HUES64 (cell line): ENCODE data around the gene MTTP.

Experiments
- H3K27ac ChIP-seq: 2 replicates; pipeline ENCODE4 v1.7.0; 2013; ENCODE audit warnings: low read depth, low read length, inconsistent platforms
- H3K27me3 ChIP-seq: 2 replicates; pipeline ENCODE4 v1.6.1; 2013; ENCODE audit warnings: mild to moderate bottlenecking, low read length; ENCODE audit not compliant: insufficient read depth
- H3K36me3 ChIP-seq: 2 replicates; pipeline ENCODE4 v1.6.1; 2013; ENCODE audit warnings: mild to moderate bottlenecking, low read length; ENCODE audit not compliant: insufficient read depth
- H3K4me1 ChIP-seq: 2 replicates; pipeline ENCODE4 v1.6.1; 2013; ENCODE audit warnings: mild to moderate bottlenecking, low read length, moderate library complexity; ENCODE audit not compliant: insufficient read depth
- H3K4me3 ChIP-seq: 2 replicates; pipeline ENCODE4 v1.5.1; 2013; ENCODE audit warnings: mild to moderate bottlenecking, low read length, moderate library complexity
- H3K9ac ChIP-seq: 2 replicates; pipeline ENCODE4 v1.6.1; 2013; ENCODE audit warnings: mild to moderate bottlenecking, low read depth, low read length
- H3K9me3 ChIP-seq: 2 replicates; pipeline ENCODE4 v1.6.1; 2013; ENCODE audit warnings: low read depth, low read length; ENCODE audit not compliant: insufficient read depth
- WGBS: fragments of 150-250, 120-280 bp; methylation state at CpG from one replicate; pipeline ENCODE4 v1.1.7; 2013; ENCODE audit warnings: missing lambda C conversion rate; 5-methylcytosine and 5-hydroxymethylcytosine counted together

The MTTP gene

DNA sequence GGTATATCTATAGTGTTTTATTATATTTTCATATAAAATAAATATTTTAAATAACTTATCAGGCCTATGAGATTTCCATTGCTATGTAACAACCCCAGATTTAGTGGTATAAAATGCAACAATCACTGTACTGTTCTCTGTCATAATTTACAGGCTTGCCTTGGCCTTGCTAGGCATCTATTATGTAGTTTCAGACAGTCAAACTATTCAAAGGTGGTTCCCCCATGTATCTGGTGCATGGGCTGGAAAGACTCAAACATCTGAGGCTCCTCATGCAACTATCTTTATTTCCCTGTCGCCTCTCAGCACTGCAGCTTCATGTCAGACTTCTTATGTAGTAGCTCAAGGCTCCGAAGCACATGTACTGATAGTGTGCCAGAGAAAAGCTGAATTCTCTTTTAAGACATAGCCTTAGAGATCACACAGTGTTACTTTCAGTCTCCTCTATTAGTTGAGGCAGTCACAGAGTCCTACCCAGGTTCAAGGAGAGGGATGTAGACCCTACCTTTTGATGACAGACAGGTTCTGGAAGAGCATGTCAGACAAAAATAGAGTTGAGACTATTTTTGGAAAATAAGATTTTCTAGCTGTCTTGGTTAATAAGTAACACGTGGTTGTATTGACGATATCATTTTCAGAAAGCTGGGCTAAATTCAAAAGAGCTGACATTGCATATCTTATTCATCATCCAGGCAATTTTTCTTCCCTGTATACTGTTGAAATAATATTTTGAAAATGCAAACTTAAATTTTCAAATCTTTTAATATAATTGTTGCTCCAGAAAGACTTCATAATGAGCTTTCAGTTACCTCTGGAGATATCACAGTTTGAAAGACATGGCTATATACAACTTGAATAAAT is 19.4 kb downstream of the MTTP start:
- Histone ChIP-seq H3K27me3 (no peaks in the 10 kb centered on the region), H3K4me1 (no peaks in the 10 kb centered on the region), H3K4me3 (no peak overlapping the region), H3K27ac (no peak overlapping the region), H3K9ac (no peak overlapping the region), H3K36me3 (no peaks in the 10 kb centered on the region), H3K9me3 (no peaks in the 10 kb centered on the region)
- WGBS: 96% methylated on average over 4 of the region's 4 CpGs

- H3K27me3 ChIP-seq: no peaks in the 10 kb centered on the region
- no peaks in the 10 kb centered on the region for H3K9me3 ChIP-seq
- H3K36me3 ChIP-seq: no peaks in the 10 kb centered on the region
- 88% methylated on average over 2 of the region's 2 CpGs for WGBS
- H3K4me3 ChIP-seq: no peak overlapping the region
- no peak overlapping the region for H3K27ac ChIP-seq
- no peaks in the 10 kb centered on the region for H3K4me1 ChIP-seq
- no peak overlapping the region for H3K9ac ChIP-seq
Measured at GRCh38 chr4:99594818-99595217, 20.2 kb downstream of the MTTP start.

GRCh38 chr4:99606716-99607115 is 32.1 kb downstream of the MTTP start:
- H3K9ac ChIP-seq: no peak overlapping the region
- no peaks in the 10 kb centered on the region for H3K27me3 ChIP-seq
- no peaks in the 10 kb centered on the region for H3K4me1 ChIP-seq
- H3K9me3 ChIP-seq: no peaks in the 10 kb centered on the region
- H3K27ac ChIP-seq: no peak overlapping the region
- no peaks in the 10 kb centered on the region for H3K36me3 ChIP-seq
- no peak overlapping the region for H3K4me3 ChIP-seq
- WGBS: 99% methylated on average over 2 of the region's 2 CpGs

DNA sequence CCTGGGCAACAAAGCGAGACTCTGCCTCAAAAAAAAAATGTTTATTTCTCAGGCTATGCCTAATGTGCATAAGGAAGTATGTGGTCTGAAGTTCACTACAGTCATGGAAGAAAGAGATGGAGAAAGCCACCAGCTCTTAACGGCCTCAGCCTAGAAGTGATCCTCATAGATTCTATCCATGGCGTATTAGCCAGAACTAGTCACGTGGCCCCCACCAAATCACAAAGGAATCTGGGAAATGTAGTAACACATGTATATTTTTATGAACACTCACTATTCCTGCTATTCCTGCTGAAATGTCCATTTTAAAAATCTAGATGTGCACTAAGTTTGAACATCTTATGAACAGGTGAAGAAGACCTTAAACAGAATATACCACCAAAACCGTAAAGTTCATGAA is 33.8 kb downstream of the MTTP start:
- Histone ChIP-seq H3K4me3 (no peak overlapping the region), H3K27me3 (no peaks in the 10 kb centered on the region), H3K4me1 (no peaks in the 10 kb centered on the region), H3K9me3 (no peaks in the 10 kb centered on the region), H3K36me3 (no peaks in the 10 kb centered on the region), H3K9ac (no peak overlapping the region), H3K27ac (no peak overlapping the region)
- WGBS: 96% methylated on average over 5 of the region's 5 CpGs

GRCh38 chr4:99610605-99611175 is 36.1 kb downstream of the MTTP start:
- H3K4me3 ChIP-seq: no peak overlapping the region
- H3K27ac ChIP-seq: no peak overlapping the region
- H3K36me3 ChIP-seq: no peaks in the 10 kb centered on the region
- no peaks in the 10 kb centered on the region for H3K9me3 ChIP-seq
- no peaks in the 10 kb centered on the region for H3K27me3 ChIP-seq
- 89% methylated on average over 5 of the region's 5 CpGs for WGBS
- no peak overlapping the region for H3K9ac ChIP-seq
- no peaks in the 10 kb centered on the region for H3K4me1 ChIP-seq

DNA sequence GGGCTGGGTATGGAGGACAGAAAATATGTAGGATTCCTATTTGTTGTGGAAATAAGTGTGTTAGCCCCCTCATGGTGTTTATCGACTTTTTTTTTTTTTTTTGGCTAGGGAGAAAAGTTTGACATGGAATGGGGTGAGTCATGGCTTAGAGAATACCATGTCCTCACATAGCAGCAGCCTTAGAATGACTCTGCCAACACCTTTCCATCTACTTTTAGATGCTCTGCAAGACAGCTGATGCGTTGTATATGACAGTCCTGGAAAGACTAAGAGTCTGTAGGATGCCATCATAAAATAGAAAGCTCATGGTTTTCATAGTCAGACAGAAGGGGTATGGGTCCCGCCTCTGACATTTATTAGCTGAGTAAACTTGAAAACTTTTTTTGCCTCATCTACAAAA is 37.7 kb downstream of the MTTP start:
- Histone ChIP-seq H3K4me1 (no peaks in the 10 kb centered on the region), H3K27me3 (no peaks in the 10 kb centered on the region), H3K9ac (no peak overlapping the region), H3K9me3 (no peaks in the 10 kb centered on the region), H3K27ac (no peak overlapping the region), H3K36me3 (no peaks in the 10 kb centered on the region), H3K4me3 (no peak overlapping the region)
- 83% methylated on average over 2 of the region's 3 CpGs for WGBS

DNA sequence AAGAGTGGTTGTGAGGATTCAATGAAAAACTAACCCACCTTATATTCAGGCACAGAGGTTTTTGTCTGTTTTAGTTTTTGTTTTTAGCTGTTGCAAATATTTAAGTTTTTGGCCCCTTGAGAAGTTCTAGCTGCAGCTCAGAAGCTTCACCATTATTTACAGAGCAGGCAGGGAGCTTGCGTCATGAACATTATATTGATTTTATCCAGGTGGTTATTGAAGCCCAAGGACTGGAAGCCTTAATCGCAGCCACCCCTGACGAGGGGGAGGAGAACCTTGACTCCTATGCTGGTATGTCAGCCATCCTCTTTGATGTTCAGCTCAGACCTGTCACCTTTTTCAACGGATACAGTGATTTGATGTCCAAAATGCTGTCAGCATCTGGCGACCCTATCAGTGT is 38.1 kb downstream of the MTTP start:
- Histone ChIP-seq H3K27me3 (no peaks in the 10 kb centered on the region), H3K27ac (no peak overlapping the region), H3K4me3 (no peak overlapping the region), H3K9ac (no peak overlapping the region), H3K4me1 (no peaks in the 10 kb centered on the region), H3K36me3 (no peaks in the 10 kb centered on the region), H3K9me3 (no peaks in the 10 kb centered on the region)
- WGBS: 84% methylated on average over 5 of the region's 5 CpGs

GRCh38 chr4:99614491-99614890 is 39.9 kb downstream of the MTTP start:
- H3K36me3 ChIP-seq: no peaks in the 10 kb centered on the region
- H3K27ac ChIP-seq: no peak overlapping the region
- no peaks in the 10 kb centered on the region for H3K9me3 ChIP-seq
- no peak overlapping the region for H3K4me3 ChIP-seq
- no peak overlapping the region for H3K9ac ChIP-seq
- WGBS: 92% methylated on average over 1 of the region's 1 CpG
- H3K27me3 ChIP-seq: no peaks in the 10 kb centered on the region
- no peaks in the 10 kb centered on the region for H3K4me1 ChIP-seq

GRCh38 chr4:99615170-99615820 is 40.7 kb downstream of the MTTP start:
- Histone ChIP-seq H3K9me3 (no peaks in the 10 kb centered on the region), H3K27me3 (no peaks in the 10 kb centered on the region), H3K9ac (no peak overlapping the region), H3K27ac (no peak overlapping the region), H3K4me3 (no peak overlapping the region), H3K4me1 (no peaks in the 10 kb centered on the region), H3K36me3 (no peaks in the 10 kb centered on the region)
- WGBS: 43% methylated on average over 1 of the region's 1 CpG

DNA sequence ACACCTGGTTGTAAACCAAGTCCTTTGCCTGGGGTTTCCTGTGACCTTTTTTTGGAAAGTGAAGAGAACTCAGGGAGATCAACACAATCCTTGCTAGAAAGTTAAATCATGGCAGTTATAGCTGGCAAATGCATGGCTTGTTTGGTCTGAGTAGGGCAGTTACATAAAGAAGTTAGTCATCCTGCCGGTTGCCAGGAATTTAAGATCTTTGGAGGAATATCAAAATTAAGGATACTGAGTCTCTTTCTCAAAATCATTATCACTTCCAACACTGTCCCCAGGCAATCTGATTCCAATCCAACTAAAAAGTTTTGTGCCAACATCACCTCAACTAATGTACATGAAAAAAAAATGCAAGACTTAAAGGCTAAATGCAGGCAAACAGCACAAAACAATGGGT is 42.8 kb downstream of the MTTP start:
- Histone ChIP-seq H3K36me3 (no peaks in the 10 kb centered on the region), H3K27ac (no peak overlapping the region), H3K9me3 (no peaks in the 10 kb centered on the region), H3K9ac (no peak overlapping the region), H3K4me3 (no peak overlapping the region), H3K27me3 (no peaks in the 10 kb centered on the region), H3K4me1 (peaks cover 9% of the 10 kb centered on the region)
- 100% methylated on average over 1 of the region's 1 CpG for WGBS

DNA sequence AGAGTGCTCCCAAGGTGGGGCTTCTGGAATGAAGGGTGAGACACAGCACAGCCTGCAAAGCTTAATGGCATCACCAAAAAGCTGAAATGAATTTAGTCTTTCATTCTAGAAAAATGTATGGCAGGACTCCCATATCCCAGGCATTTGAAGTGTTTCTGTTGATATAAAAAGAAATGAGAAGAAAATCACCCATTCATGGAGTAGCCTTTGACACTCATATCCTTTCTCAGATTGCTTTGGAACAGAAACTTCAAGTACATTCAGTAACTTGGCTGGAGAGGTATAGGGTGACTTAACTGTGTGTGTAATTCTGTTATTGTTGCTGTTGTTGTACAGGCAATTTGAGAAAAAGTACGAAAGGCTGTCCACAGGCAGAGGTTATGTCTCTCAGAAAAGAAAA is 47.7 kb downstream of the MTTP start:
- Histone ChIP-seq H3K4me1 (peaks cover 25% of the 10 kb centered on the region), H3K27me3 (no peaks in the 10 kb centered on the region), H3K36me3 (no peaks in the 10 kb centered on the region), H3K9ac (no peak overlapping the region), H3K27ac (no peak overlapping the region), H3K4me3 (no peak overlapping the region), H3K9me3 (no peaks in the 10 kb centered on the region)
- WGBS: 94% methylated on average over 1 of the region's 1 CpG
